AG09309 (cell line): ENCODE measurements around the gene MAGEA12.
"Not testable (repeated sequence)": the region's sequence is repeated elsewhere in the genome, so short reads cannot be mapped to it uniquely, and the experiment has no call there.

ENCODE experiments used
- DNase-seq: peaks from one replicate; pipeline ENCODE4 v3.0.0-alpha.2; 2010; ENCODE audit warnings: low read depth
- H3K4me3 ChIP-seq: 2 replicates; pipeline ENCODE4 v1.5.1; 2011; ENCODE audit warnings: mild to moderate bottlenecking, low read depth, low read length, moderate library complexity; ENCODE audit not compliant: control insufficient read depth
- CTCF ChIP-seq: IDR thresholded peaks from 2 replicates; pipeline ENCODE4 v1.5.1; 2011; ENCODE audit warnings: mild to moderate bottlenecking, low read depth, low read length, inconsistent platforms; ENCODE audit not compliant: insufficient read depth, control insufficient read depth; ENCODE audit errors: missing control alignments

The MAGEA12 gene

GRCh38 chrX:152733261-152733975, at the start of gene MAGEA12, which contains the start of gene CSAG1:
MAGEA12 (plus strand) TSS chrX:152733757; CDS start chrX:152736162, 2,405 bp downstream.
CSAG1 (minus strand) TSS chrX:152733721; CDS start chrX:152732460, 1,261 bp downstream.
- peak within 1 kb of the TSS; percentile 10 for H3K4me3 ChIP-seq
- no peak for DNase-seq
- TF ChIP-seq CTCF: no peak

- DNase-seq, H3K4me3 ChIP-seq: not testable (repeated sequence)
Measured at GRCh38 chrX:152697952-152698931, 35.3 kb upstream of the MAGEA12 start, which contains the start of gene MAGEA3. MAGEA3 (plus strand) TSS chrX:152698794; CDS start chrX:152700833, 2,039 bp downstream.

- not testable (repeated sequence) for DNase-seq, H3K4me3 ChIP-seq
Measured at GRCh38 chrX:152700390-152700789, 33.2 kb upstream of the MAGEA12 start.

GRCh38 chrX:152706500-152706899, 27.1 kb upstream of the MAGEA12 start:
- DNase-seq, H3K4me3 ChIP-seq: not testable (repeated sequence)

GRCh38 chrX:152709173-152709572, 24.4 kb upstream of the MAGEA12 start, which contains the start of gene CSAG2:
CSAG2 (minus strand) TSS chrX:152709273; CDS start chrX:152709112, 161 bp downstream.
- not testable (repeated sequence) for H3K4me3 ChIP-seq, DNase-seq

- H3K4me3 ChIP-seq, DNase-seq: not testable (repeated sequence)
Measured at GRCh38 chrX:152713195-152713594, 20.4 kb upstream of the MAGEA12 start.

GRCh38 chrX:152713815-152714787, 19.5 kb upstream of the MAGEA12 start, which contains the start of gene MAGEA2B:
MAGEA2B (plus strand) TSS chrX:152714628; CDS start chrX:152717107, 2,479 bp downstream.
- not testable (repeated sequence) for H3K4me3 ChIP-seq

GRCh38 chrX:152725409-152725808, 8.1 kb upstream of the MAGEA12 start:
- DNase-seq: no peak
- TF ChIP-seq CTCF: no peak

More at GRCh38 chrX:152713815-152714787, 19.5 kb upstream of the MAGEA12 start, which contains the start of gene MAGEA2B:
- not testable (repeated sequence) for DNase-seq

GRCh38 chrX:152734143-152734858, 744 bp downstream of the MAGEA12 start:
- not testable (repeated sequence) for DNase-seq

More at GRCh38 chrX:152725409-152725808, 8.1 kb upstream of the MAGEA12 start:
- no peak overlapping the region for H3K4me3 ChIP-seq

More at GRCh38 chrX:152734143-152734858, 744 bp downstream of the MAGEA12 start:
- peak overlapping the region; percentile 10; the same call in 1 of the 2 replicates for H3K4me3 ChIP-seq
